Neural crest cell (in vitro differentiated cells): ENCODE data around the gene MXD3. TPM values are rescaled to one million over a fixed set of nuclear protein-coding genes. Genes with fewer than 3 reads are reported as not detected.

Experiments used
- DNase-seq: peaks from one replicate; pipeline ENCODE4 v3.0.0; 2021; ENCODE audit warnings: low read depth, mixed read lengths, low spot score
- H3K27ac Mint-ChIP-seq: one replicate; pipeline ENCODE4 v1.8.0; 2021; ENCODE audit warnings: mild to moderate bottlenecking, mixed read lengths; ENCODE audit not compliant: unreplicated experiment
- H3K27me3 Mint-ChIP-seq: 2 replicates; pipeline ENCODE4 v1.8.0; 2021; ENCODE audit warnings: low read depth, mild to moderate bottlenecking, mixed read lengths
- H3K36me3 Mint-ChIP-seq: 2 replicates; pipeline ENCODE4 v1.8.0; 2021; ENCODE audit warnings: low read depth, mild to moderate bottlenecking, mixed read lengths
- H3K4me1 Mint-ChIP-seq: 2 replicates; pipeline ENCODE4 v1.8.0; 2021; ENCODE audit warnings: mixed read lengths
- H3K4me3 Mint-ChIP-seq: one replicate; pipeline ENCODE4 v1.8.0; 2021; ENCODE audit warnings: mild to moderate bottlenecking, mixed read lengths
- H3K9me3 Mint-ChIP-seq: 2 replicates; pipeline ENCODE4 v1.8.0; 2021; ENCODE audit warnings: mixed read lengths
- CTCF ChIP-seq: fragments of 200-600 bp; sonication (generic); conservative IDR thresholded peaks from 2 replicates; pipeline ENCODE4 v1.5.0; 2021; ENCODE audit warnings: antibody characterized with exemption, mild to moderate bottlenecking
- total RNA-seq: library from RNA; stranded (reverse); gene quantifications from 2 replicates; pipeline ENCODE4 v1.2.1, GENCODE V29; 2021

MXD3 gene
- total RNA-seq, 1 donor from 2014 or later = 40.3 TPM

GRCh38 chr5:177332896-177333260 lies 21.2 kb upstream of the MXD3 start:
- H3K4me3 Mint-ChIP-seq = no peak overlapping the region
- TF ChIP-seq CTCF = no peak
- H3K9me3 Mint-ChIP-seq = no peaks in the 10 kb centered on the region
- H3K36me3 Mint-ChIP-seq = peaks cover 2% of the 10 kb centered on the region
- no peak overlapping the region for H3K27ac Mint-ChIP-seq
- no peaks in the 10 kb centered on the region for H3K4me1 Mint-ChIP-seq
- no peaks in the 10 kb centered on the region for H3K27me3 Mint-ChIP-seq
- no peak for DNase-seq

GRCh38 chr5:177332031-177332895 lies 20.6 kb upstream of the MXD3 start:
- H3K36me3 Mint-ChIP-seq = peaks cover 4% of the 10 kb centered on the region
- no peak overlapping the region for H3K27ac Mint-ChIP-seq
- no peak overlapping the region for H3K4me3 Mint-ChIP-seq

GRCh38 chr5:177330991-177331842 lies 19.5 kb upstream of the MXD3 start:
- H3K27ac Mint-ChIP-seq = no peak overlapping the region
- H3K27me3 Mint-ChIP-seq = no peaks in the 10 kb centered on the region
- no peaks in the 10 kb centered on the region for H3K4me1 Mint-ChIP-seq
- H3K9me3 Mint-ChIP-seq = no peaks in the 10 kb centered on the region
- TF ChIP-seq CTCF = no peak
- peaks cover 2% of the 10 kb centered on the region for H3K36me3 Mint-ChIP-seq
- no peak for DNase-seq
- H3K4me3 Mint-ChIP-seq = no peak overlapping the region

More at GRCh38 chr5:177332031-177332895, 20.6 kb upstream of the MXD3 start:
- H3K4me1 Mint-ChIP-seq = no peaks in the 10 kb centered on the region
- TF ChIP-seq CTCF = no peak
- no peaks in the 10 kb centered on the region for H3K27me3 Mint-ChIP-seq
- no peak for DNase-seq
- H3K9me3 Mint-ChIP-seq = no peaks in the 10 kb centered on the region

- H3K36me3 Mint-ChIP-seq = peaks cover 2% of the 10 kb centered on the region
- no peak for DNase-seq
- TF ChIP-seq CTCF = no peak
- no peaks in the 10 kb centered on the region for H3K9me3 Mint-ChIP-seq
- H3K4me1 Mint-ChIP-seq = no peaks in the 10 kb centered on the region
- H3K27me3 Mint-ChIP-seq = no peaks in the 10 kb centered on the region
- H3K27ac Mint-ChIP-seq = no peak overlapping the region
- no peak overlapping the region for H3K4me3 Mint-ChIP-seq
Measured at GRCh38 chr5:177329883-177330282, 18.2 kb upstream of the MXD3 start.

- Mint-ChIP-seq H3K27ac (no peak overlapping the region), H3K4me1 (no peaks in the 10 kb centered on the region), H3K36me3 (peaks cover 2% of the 10 kb centered on the region), H3K9me3 (no peaks in the 10 kb centered on the region), H3K27me3 (no peaks in the 10 kb centered on the region), H3K4me3 (no peak overlapping the region)
- TF ChIP-seq CTCF = no peak
- no peak for DNase-seq
Measured at GRCh38 chr5:177328545-177329231, 17.0 kb upstream of the MXD3 start.
